Natural killer cell (primary cell): Measurements from ENCODE around the gene HOMER2. TPM values are rescaled to one million over a fixed set of nuclear protein-coding genes. Genes with fewer than 3 reads are reported as not detected.

Source experiments
- ATAC-seq, 3 donors: fragments of 150-1000 bp in 2 of 3; fragments of 200-7000 bp in 1 of 3; cut with Tn5 transposase; 1 replicate in 1 of 3; 2 replicates in 2 of 3; pipeline ENCODE4 v1.10.0; 2021; ENCODE audit warnings: mild to moderate bottlenecking in 2 of 3, moderate library complexity in 2 of 3
- DNase-seq, 2 donors: peaks; one replicate each; pipeline versions ENCODE4 v3.0.0 to v3.0.0-alpha.2; 2013 to 2021; ENCODE audit warnings: mixed read lengths in 1 of 2
- H3K27ac ChIP-seq: one replicate; pipeline ENCODE4 v1.5.1; 2013; ENCODE audit warnings: mild to moderate bottlenecking, low read length
- H3K27me3 ChIP-seq: one replicate; pipeline ENCODE4 v1.6.1; 2013; ENCODE audit warnings: low read length; ENCODE audit not compliant: control insufficient read depth, insufficient read depth
- H3K36me3 ChIP-seq: one replicate; pipeline ENCODE4 v1.6.1; 2013; ENCODE audit warnings: low read length; ENCODE audit not compliant: control insufficient read depth, insufficient read depth
- H3K4me1 ChIP-seq: one replicate; pipeline ENCODE4 v1.6.1; 2013; ENCODE audit warnings: low read length; ENCODE audit not compliant: control insufficient read depth, insufficient read depth
- H3K4me3 ChIP-seq: one replicate; pipeline ENCODE4 v1.5.1; 2013; ENCODE audit warnings: low read length
- H3K9me3 ChIP-seq: one replicate; pipeline ENCODE4 v1.6.1; 2013; ENCODE audit warnings: low read length; ENCODE audit not compliant: control insufficient read depth, insufficient read depth
- H3K27ac Mint-ChIP-seq, 2 donors: one replicate each; pipeline ENCODE4 v1.8.0; 2022; ENCODE audit warnings: mild to moderate bottlenecking in 2 of 2, mixed read lengths in 2 of 2, moderate library complexity in 1 of 2
- H3K27me3 Mint-ChIP-seq, 2 donors: one replicate each; pipeline ENCODE4 v1.8.0; 2022; ENCODE audit warnings: low read depth in 2 of 2, mixed read lengths in 2 of 2
- H3K36me3 Mint-ChIP-seq: one replicate; pipeline ENCODE4 v1.8.0; 2022; ENCODE audit warnings: mixed read lengths
- H3K4me1 Mint-ChIP-seq, 2 donors: one replicate each; pipeline ENCODE4 v1.8.0; 2022; ENCODE audit warnings: mixed read lengths in 2 of 2
- H3K4me3 Mint-ChIP-seq: one replicate; pipeline ENCODE4 v1.8.0; 2022; ENCODE audit warnings: mild to moderate bottlenecking, moderate library complexity, mixed read lengths
- H3K9me3 Mint-ChIP-seq, 2 donors: one replicate each; pipeline ENCODE4 v1.8.0; 2022; ENCODE audit warnings: mixed read lengths in 2 of 2
- CTCF ChIP-seq: fragments of 200-600 bp; IDR thresholded peaks from one replicate; pipeline ENCODE4 v1.8.0; 2022; ENCODE audit warnings: antibody characterized with exemption
- WGBS: methylation state at CpG from one replicate; pipeline ENCODE4 v1.1.7; 2013; ENCODE audit warnings: missing lambda C conversion rate; ENCODE audit not compliant: insufficient coverage; 5-methylcytosine and 5-hydroxymethylcytosine counted together
- intact Hi-C: fragments of 100-400 bp; cut with micrococcal nuclease; formaldehyde crosslinking; loops from one replicate; pipeline ENCODE4 v1.14.2; 2022
- total RNA-seq, 4 donors: library from RNA; stranded (reverse); fragments of 120-200 nt in 1 of 4; gene quantifications; one replicate each; pipeline versions ENCODE4 v1.2.3 to v1.2.4, GENCODE V29; 2013 to 2022

The HOMER2 gene
- total RNA-seq, 3 donors from 2014 or later (not counting 1 experiment from before 2014, with no cell fraction given) = 3.6 to 7.0 (median 4.0) TPM

GRCh38 chr15:82959423-82959822 lies 6.9 kb upstream of the HOMER2 start:
- intact Hi-C loops = no loop called here
- no peaks in the 10 kb centered on the region for H3K36me3 Mint-ChIP-seq
- TF ChIP-seq CTCF = no peak

GRCh38 chr15:82958638-82959037 lies 6.1 kb upstream of the HOMER2 start:
- no peak for DNase-seq
- intact Hi-C loops = no loop called here
- ATAC-seq = no peak
- H3K4me3 Mint-ChIP-seq = no peak overlapping the region
- Histone ChIP-seq H3K27ac (no peak overlapping the region), H3K27me3 (no peaks in the 10 kb centered on the region), H3K36me3 (no peaks in the 10 kb centered on the region), H3K9me3 (no peaks in the 10 kb centered on the region), H3K4me1 (no peaks in the 10 kb centered on the region), H3K4me3 (no peak overlapping the region)
- no peaks in the 10 kb centered on the region for H3K36me3 Mint-ChIP-seq
- 100% methylated on average over 1 of the region's 1 CpG for WGBS
- no peaks in the 10 kb centered on the region for H3K27me3 Mint-ChIP-seq
- no peaks in the 10 kb centered on the region for H3K9me3 Mint-ChIP-seq
- no peaks in the 10 kb centered on the region for H3K4me1 Mint-ChIP-seq
- no peak for TF ChIP-seq CTCF
- H3K27ac Mint-ChIP-seq = no peak overlapping the region

More at GRCh38 chr15:82959423-82959822, 6.9 kb upstream of the HOMER2 start:
- no peak overlapping the region for H3K4me3 Mint-ChIP-seq
- H3K9me3 ChIP-seq = no peaks in the 10 kb centered on the region
- no peak for DNase-seq
- ATAC-seq = no peak
- no peaks in the 10 kb centered on the region for H3K4me1 Mint-ChIP-seq
- H3K9me3 Mint-ChIP-seq = no peaks in the 10 kb centered on the region
- H3K4me1 ChIP-seq = no peaks in the 10 kb centered on the region
- H3K4me3 ChIP-seq = no peak overlapping the region
- no peaks in the 10 kb centered on the region for H3K27me3 Mint-ChIP-seq
- no peaks in the 10 kb centered on the region for H3K36me3 ChIP-seq
- H3K27ac Mint-ChIP-seq = no peak overlapping the region
- no peaks in the 10 kb centered on the region for H3K27me3 ChIP-seq
- no peak overlapping the region for H3K27ac ChIP-seq
- 90% methylated on average over 5 of the region's 5 CpGs for WGBS

- no peak overlapping the region for H3K4me3 ChIP-seq
- peaks cover 9% of the 10 kb centered on the region for H3K27me3 ChIP-seq
- H3K36me3 ChIP-seq = no peaks in the 10 kb centered on the region
- TF ChIP-seq CTCF = no peak
- Mint-ChIP-seq H3K27ac (no peak overlapping the region), H3K9me3 (no peaks in the 10 kb centered on the region), H3K27me3 (peaks cover 0 to 5% of the 10 kb centered on the region in 2 donors), H3K4me3 (peak overlapping the region; percentile 76), H3K4me1 (no peaks in the 10 kb centered on the region), H3K36me3 (no peaks in the 10 kb centered on the region)
- WGBS = 62% methylated on average over 12 of the region's 13 CpGs
- intact Hi-C loops = no loop called here
- DNase-seq (no peak), ATAC-seq (no peak)
- no peaks in the 10 kb centered on the region for H3K9me3 ChIP-seq
- H3K4me1 ChIP-seq = peaks cover 12% of the 10 kb centered on the region
- H3K27ac ChIP-seq = no peak overlapping the region
Observed at GRCh38 chr15:82951472-82952157, 905 bp downstream of the HOMER2 start.
